T47D (cell line): ENCODE results near the gene IFIT3.

Source experiments
- DNase-seq, 2 experiments: peaks; one replicate each; pipeline versions ENCODE4 v3.0.0 to v3.0.0-alpha.2; 2011 to 2012; ENCODE audit warnings: low read depth in 1 of 2, low spot score in 1 of 2
- JUND ChIP-seq: IDR thresholded peaks from 2 replicates; pipeline ENCODE4 v1.6.1; 2012; ENCODE audit warnings: low read depth
- in situ Hi-C: cut with HindIII; loops from 2 replicates; pipeline ENCODE4 v1.10.0; 2016; ENCODE audit warnings: low sequenced_read_pairs, low pct_unique_long_range_greater_than_20kb

The IFIT3 gene

GRCh38 chr10:89360157-89360556 lies 32.4 kb downstream of the IFIT3 start:
- in situ Hi-C loops, result no loop called here
- DNase-seq, result no peak

GRCh38 chr10:89362929-89363328 lies 35.1 kb downstream of the IFIT3 start:
- in situ Hi-C loops, result no loop called here
- DNase-seq, result no peak
- no peak for TF ChIP-seq JUND

More at GRCh38 chr10:89360157-89360556, 32.4 kb downstream of the IFIT3 start:
- TF ChIP-seq JUND, result no peak

GRCh38 chr10:89363729-89364442 lies 36.1 kb downstream of the IFIT3 start:
- in situ Hi-C loops, result no loop called here
- no peak for TF ChIP-seq JUND
- DNase-seq, result no peak

GRCh38 chr10:89364531-89364930 lies 36.7 kb downstream of the IFIT3 start:
- no peak for DNase-seq
- in situ Hi-C loops, result no loop called here
- no peak for TF ChIP-seq JUND

- TF ChIP-seq JUND, result no peak
- in situ Hi-C loops, result no loop called here
- DNase-seq, result no peak
Measured at GRCh38 chr10:89367529-89367928, 39.7 kb downstream of the IFIT3 start.

GRCh38 chr10:89368129-89368528 lies 40.3 kb downstream of the IFIT3 start:
- TF ChIP-seq JUND, result no peak
- in situ Hi-C loops, result no loop called here
- DNase-seq, result no peak

GRCh38 chr10:89369156-89370105 lies 41.6 kb downstream of the IFIT3 start:
- TF ChIP-seq JUND, result no peak
- peak; percentile 29 to 53 for DNase-seq
- in situ Hi-C loops, result no loop called here

- in situ Hi-C loops, result no loop called here
- no peak for TF ChIP-seq JUND
- no peak for DNase-seq
Measured at GRCh38 chr10:89371079-89371478, 43.3 kb downstream of the IFIT3 start.

- in situ Hi-C loops, result no loop called here
- no peak for DNase-seq
- no peak for TF ChIP-seq JUND
Measured at GRCh38 chr10:89371987-89372386, 44.2 kb downstream of the IFIT3 start.

- in situ Hi-C loops, result no loop called here
- DNase-seq, result peak in 1 of 2 experiments; percentile 33
- TF ChIP-seq JUND, result no peak
Measured at GRCh38 chr10:89373916-89374711, 46.3 kb downstream of the IFIT3 start.

- in situ Hi-C loops, result no loop called here
- DNase-seq, result no peak
Measured at GRCh38 chr10:89374713-89375141, 46.9 kb downstream of the IFIT3 start.

GRCh38 chr10:89377705-89378637 lies 50.2 kb downstream of the IFIT3 start, which contains the start of gene IFIT1B:
Gene IFIT1B, plus strand, starts transcription at chr10:89378056. Its CDS starts 80 bp downstream, at chr10:89378136.
- no peak for TF ChIP-seq JUND
- in situ Hi-C loops, result no loop called here
- DNase-seq, result no peak

More at GRCh38 chr10:89374713-89375141, 46.9 kb downstream of the IFIT3 start:
- no peak for TF ChIP-seq JUND
